Astrocyte of the spinal cord (primary cell): ENCODE data around the gene C3.

ENCODE experiments used
- DNase-seq: peaks from one replicate; pipeline ENCODE4 v3.0.0; 2011; ENCODE audit warnings: low read depth, low spot score
- H3K4me3 ChIP-seq: 2 replicates; pipeline ENCODE4 v1.5.1; 2011; ENCODE audit warnings: low read depth, mild to moderate bottlenecking, low read length, moderate library complexity
- CTCF ChIP-seq: IDR thresholded peaks from 2 replicates; pipeline ENCODE4 v1.5.1; 2012; ENCODE audit warnings: low read depth, mild to moderate bottlenecking, low read length, inconsistent platforms
- in situ Hi-C: cut with HindIII; loops from 2 replicates; pipeline ENCODE4 v1.10.0; 2017; ENCODE audit warnings: low sequenced_read_pairs

C3 gene

GRCh38 chr19:6735181-6735911 is 14.9 kb upstream of the C3 start:
- H3K4me3 ChIP-seq, result no peak overlapping the region
- no peak for DNase-seq
- in situ Hi-C loops, result no loop called here
- no peak for TF ChIP-seq CTCF

- no peak for DNase-seq
- H3K4me3 ChIP-seq, result no peak overlapping the region
- no peak for TF ChIP-seq CTCF
- in situ Hi-C loops, result no loop called here
Observed at GRCh38 chr19:6734096-6734696, 13.7 kb upstream of the C3 start.

GRCh38 chr19:6733338-6734095 is 13.1 kb upstream of the C3 start:
- no peak for DNase-seq
- in situ Hi-C loops, result no loop called here
- no peak overlapping the region for H3K4me3 ChIP-seq
- peak; percentile 33 for TF ChIP-seq CTCF

GRCh38 chr19:6732803-6733337 is 12.4 kb upstream of the C3 start:
- H3K4me3 ChIP-seq, result no peak overlapping the region
- no peak for TF ChIP-seq CTCF
- no peak for DNase-seq
- in situ Hi-C loops, result no loop called here

GRCh38 chr19:6731822-6732221 is 11.4 kb upstream of the C3 start:
- in situ Hi-C loops, result no loop called here
- TF ChIP-seq CTCF, result no peak
- no peak overlapping the region for H3K4me3 ChIP-seq
- DNase-seq, result no peak

GRCh38 chr19:6730941-6731670 is 10.7 kb upstream of the C3 start:
- no peak for DNase-seq
- no peak for TF ChIP-seq CTCF
- H3K4me3 ChIP-seq, result no peak overlapping the region
- in situ Hi-C loops, result no loop called here
